ENCODE measurements around the gene MED13. TPM values are rescaled to one million over a fixed set of nuclear protein-coding genes. Genes with fewer than 3 reads are reported as not detected.

Gene MED13
- total RNA-seq, 4 donors from 2014 or later, result 79.8 to 88.4 (median 87.4) TPM

- no peak for TF ChIP-seq CTCF (IDR thresholded peaks at IDR 0.05)
- ATAC-seq (ENCODE audit: low FRiP score) (no peak), DNase-seq (ENCODE audit: low spot score) (no peak)
Observed at GRCh38 chr17:62058611-62059010, 6.5 kb downstream of the MED13 start.

GRCh38 chr17:62057696-62058095 lies 7.4 kb downstream of the MED13 start:
- DNase-seq (ENCODE audit: low spot score) (no peak), ATAC-seq (ENCODE audit: low FRiP score) (no peak)
- TF ChIP-seq CTCF (IDR thresholded peaks at IDR 0.05), result no peak

- DNase-seq (ENCODE audit: low spot score) (no peak), ATAC-seq (ENCODE audit: low FRiP score) (no peak)
- TF ChIP-seq CTCF (IDR thresholded peaks at IDR 0.05), result no peak
Observed at GRCh38 chr17:62052765-62053338, 12.2 kb downstream of the MED13 start.

- no peak for ATAC-seq (ENCODE audit: low FRiP score)
- no peak for DNase-seq (ENCODE audit: low spot score)
- no peak for TF ChIP-seq CTCF (IDR thresholded peaks at IDR 0.05)
Observed at GRCh38 chr17:62051053-62051452, 14.0 kb downstream of the MED13 start.

GRCh38 chr17:62049299-62049698 lies 15.8 kb downstream of the MED13 start:
- no peak for TF ChIP-seq CTCF (IDR thresholded peaks at IDR 0.05)
- ATAC-seq (ENCODE audit: low FRiP score) (no peak), DNase-seq (ENCODE audit: low spot score) (no peak)

GRCh38 chr17:62048262-62048661 lies 16.8 kb downstream of the MED13 start:
- no peak for TF ChIP-seq CTCF (IDR thresholded peaks at IDR 0.05)
- ATAC-seq (ENCODE audit: low FRiP score) (no peak), DNase-seq (ENCODE audit: low spot score) (no peak)

GRCh38 chr17:62045517-62045916 lies 19.6 kb downstream of the MED13 start:
- TF ChIP-seq CTCF (IDR thresholded peaks at IDR 0.05), result no peak
- no peak for ATAC-seq (ENCODE audit: low FRiP score)
- DNase-seq (ENCODE audit: low spot score), result no peak
